Dedifferentiated amniotic fluid mesenchymal stem cell (primary cell): ENCODE data around the gene RHBDL2.
"Not testable (repeated sequence)": the region's sequence is repeated elsewhere in the genome, so short reads cannot be mapped to it uniquely, and the experiment has no call there.

ENCODE experiments used
- DNase-seq: peaks from one replicate; pipeline ENCODE4 v3.0.0-alpha.2; 2016; ENCODE audit errors: extremely low spot score

The RHBDL2 gene, protein sequence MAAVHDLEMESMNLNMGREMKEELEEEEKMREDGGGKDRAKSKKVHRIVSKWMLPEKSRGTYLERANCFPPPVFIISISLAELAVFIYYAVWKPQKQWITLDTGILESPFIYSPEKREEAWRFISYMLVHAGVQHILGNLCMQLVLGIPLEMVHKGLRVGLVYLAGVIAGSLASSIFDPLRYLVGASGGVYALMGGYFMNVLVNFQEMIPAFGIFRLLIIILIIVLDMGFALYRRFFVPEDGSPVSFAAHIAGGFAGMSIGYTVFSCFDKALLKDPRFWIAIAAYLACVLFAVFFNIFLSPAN

GRCh38 chr1:38941527-38942019 lies at the start of gene RHBDL2:
RHBDL2 (minus strand) TSS chr1:38941830; CDS start chr1:38919212, 22,618 bp downstream.
- DNase-seq, result no peak

GRCh38 chr1:38990738-38991637 lies 49.4 kb upstream of the RHBDL2 start, which contains the start of gene AKIRIN1:
AKIRIN1 (plus strand) TSS chr1:38991276; CDS start chr1:38991381, 105 bp downstream.
- peak; percentile 95 for DNase-seq

GRCh38 chr1:38990386-38990737 lies 48.7 kb upstream of the RHBDL2 start:
- DNase-seq, result no peak

- DNase-seq, result no peak
Observed at GRCh38 chr1:38989979-38990378, 48.3 kb upstream of the RHBDL2 start.

GRCh38 chr1:38979380-38979779 lies 37.8 kb upstream of the RHBDL2 start:
- DNase-seq, result not testable (repeated sequence)

DNA sequence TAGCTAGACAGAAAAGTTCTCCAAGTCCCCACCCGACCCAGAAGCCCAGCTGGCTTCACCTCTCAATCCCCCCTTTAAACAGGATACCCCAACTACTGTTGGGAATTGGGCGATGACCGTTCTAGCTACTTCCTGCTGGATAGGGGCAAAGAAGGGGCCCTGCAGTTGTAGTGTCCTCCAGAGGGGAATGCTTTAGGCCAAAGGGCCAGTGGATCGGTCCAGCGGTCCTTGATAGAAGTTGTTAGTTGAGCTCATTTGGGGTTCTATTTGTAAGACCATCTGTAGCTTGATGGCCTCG lies 36.6 kb upstream of the RHBDL2 start:
- DNase-seq, result not testable (repeated sequence)

DNA sequence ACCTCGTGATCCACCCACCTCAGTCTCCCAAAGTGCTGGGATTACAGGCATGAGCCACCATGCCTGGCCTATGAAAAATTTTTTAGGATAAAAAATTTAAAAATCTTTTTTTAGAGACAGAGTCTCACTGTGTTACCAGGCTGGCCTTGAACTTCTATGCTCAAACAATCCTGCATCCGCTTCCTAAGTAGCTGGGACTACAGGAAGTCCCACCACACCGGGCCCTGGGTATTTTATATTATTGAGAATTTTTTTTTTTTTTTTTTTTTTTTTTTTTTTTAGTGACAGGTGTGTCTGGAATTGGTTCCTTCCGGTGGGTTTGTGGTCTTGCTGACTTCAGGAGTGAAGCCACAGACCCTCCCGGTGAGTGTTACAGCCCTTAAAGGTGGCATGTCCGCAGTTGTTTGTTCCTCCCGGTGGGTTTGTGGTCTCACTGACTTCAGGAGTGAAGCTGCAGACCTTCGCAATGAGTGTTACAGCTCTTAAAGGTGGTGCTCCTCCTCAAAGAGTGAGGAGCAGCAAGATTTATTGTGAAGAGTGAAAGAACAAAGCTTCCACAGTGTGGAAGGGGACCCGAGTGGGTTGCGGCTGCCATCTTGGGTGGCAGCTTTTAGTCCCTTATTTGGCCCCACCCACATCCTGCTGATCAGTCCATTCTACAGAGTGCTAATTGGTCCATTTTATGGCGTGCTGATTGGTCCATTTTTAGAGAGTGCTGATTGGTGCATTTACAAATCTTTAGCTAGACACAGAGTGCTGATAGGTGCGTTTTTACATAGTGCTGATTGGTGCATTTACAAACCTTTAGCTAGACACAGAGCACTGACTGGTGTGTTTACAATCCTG lies 36.0 kb upstream of the RHBDL2 start:
- DNase-seq, result not testable (repeated sequence)

DNA sequence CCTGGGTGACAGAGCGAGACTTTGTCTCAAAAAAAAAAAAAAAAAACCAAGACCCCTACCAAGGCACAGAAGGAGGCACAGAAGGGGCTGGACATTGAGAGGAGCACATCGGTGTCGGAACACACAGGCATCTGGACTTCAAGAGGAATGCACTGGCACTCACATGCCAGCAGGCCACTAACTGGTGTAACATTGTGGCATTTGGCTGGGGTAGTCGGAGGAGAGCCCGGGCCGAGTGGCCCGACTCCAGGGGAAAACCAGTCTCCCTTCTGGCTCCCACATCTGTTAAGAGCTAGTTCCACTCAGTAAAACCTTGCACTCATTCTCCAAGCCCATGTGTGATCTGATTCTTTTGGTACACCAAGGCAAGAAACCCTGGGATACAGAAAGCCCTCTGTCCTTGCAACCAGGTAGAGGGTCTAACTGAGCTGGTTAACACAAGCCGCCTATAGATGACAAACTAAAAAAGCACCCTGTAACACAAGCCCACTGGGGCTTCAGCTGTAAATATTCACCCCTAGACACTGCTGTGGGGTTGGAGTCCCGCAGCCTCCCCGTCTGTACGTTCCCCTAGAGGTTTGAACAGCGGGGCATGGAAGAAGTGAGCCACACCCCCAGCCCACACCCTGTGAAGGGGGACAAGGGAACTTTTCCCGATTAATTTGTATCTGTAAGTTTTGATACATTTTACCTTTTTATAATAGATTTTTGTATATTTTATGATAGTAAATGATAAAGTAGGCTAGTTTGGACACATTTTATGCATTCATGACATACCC lies 32.2 kb upstream of the RHBDL2 start:
- no peak for DNase-seq

DNA sequence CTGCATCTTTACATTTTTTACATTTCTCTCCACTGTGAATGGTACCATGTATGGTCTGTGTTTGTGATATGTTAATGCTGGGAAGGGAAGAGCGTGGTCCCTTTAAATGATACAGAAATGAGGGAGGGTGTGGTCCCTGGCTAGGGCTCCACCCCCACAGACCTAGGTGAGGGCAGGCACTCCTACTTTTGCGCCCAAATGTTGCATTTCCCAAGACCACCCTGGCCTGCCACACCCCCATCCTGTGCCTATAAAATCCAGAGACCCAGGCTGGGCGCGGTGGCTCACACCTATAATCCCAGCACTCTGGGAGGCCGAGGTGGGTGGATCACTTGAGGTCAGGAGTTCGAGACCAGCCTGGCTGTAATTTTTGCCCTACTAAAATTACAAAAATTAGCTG lies 31.5 kb upstream of the RHBDL2 start:
- DNase-seq, result not testable (repeated sequence)

DNA sequence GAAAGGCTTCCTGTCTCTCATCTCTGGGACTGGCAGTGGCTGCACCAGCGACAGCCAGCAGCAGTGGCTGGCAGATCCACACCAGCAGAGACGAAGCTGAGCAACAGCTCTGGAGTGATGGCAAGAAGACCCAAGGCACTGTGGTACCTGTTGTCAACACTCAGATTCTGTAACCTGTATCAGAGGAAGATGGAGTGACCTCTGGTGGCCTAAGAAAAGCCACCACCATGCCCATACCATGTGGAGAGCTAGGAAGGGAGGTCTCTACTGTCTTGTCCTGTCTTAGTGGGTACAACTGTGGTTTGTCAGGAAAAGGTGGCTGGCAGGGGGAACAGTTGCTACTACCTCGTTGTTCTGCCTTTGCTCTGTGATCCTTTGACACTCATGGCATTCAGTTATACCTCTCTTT lies 22.5 kb upstream of the RHBDL2 start:
- DNase-seq, result no peak

DNA sequence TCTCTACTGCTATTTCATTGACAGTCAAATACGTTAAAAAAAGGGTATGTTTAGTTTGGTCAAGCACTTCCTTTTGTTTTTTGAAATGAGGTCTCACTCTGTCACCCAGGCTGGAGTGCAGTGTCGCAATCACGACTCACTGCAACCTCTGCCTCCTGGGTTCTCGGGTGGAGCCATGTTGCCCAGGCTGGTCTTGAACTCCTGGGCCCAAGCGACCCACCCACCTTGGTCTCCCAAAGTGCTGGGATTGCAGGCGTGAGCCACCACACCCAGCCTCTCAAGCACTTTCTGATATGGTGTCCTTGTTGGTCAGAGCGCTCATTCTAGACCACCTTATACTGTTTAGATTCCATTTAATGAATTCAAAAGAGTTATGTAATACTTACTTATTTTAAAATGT lies 20.9 kb upstream of the RHBDL2 start:
- no peak for DNase-seq

DNA sequence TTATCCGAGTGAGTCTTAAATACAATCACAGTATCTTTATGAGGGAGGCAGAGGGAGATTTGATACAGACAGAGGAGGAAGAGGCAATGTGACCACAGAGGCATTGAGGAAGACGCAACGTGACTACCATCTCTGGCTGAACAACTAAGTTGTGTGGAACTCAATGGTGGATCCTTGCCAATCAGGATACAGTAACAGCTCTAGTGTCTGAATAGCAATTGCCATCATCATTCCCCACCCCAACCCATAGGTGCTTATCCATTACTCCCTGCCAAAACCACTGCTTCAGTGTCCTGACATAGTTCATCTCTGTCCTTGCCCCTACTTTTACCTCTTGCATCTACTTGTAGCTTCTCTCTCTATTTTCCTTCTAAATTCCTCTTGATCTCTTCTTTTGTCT lies 20.5 kb upstream of the RHBDL2 start:
- DNase-seq, result no peak

GRCh38 chr1:38958967-38959366 lies 17.3 kb upstream of the RHBDL2 start:
- DNase-seq, result no peak

GRCh38 chr1:38953433-38953860 lies 11.8 kb upstream of the RHBDL2 start:
- DNase-seq, result no peak

DNA sequence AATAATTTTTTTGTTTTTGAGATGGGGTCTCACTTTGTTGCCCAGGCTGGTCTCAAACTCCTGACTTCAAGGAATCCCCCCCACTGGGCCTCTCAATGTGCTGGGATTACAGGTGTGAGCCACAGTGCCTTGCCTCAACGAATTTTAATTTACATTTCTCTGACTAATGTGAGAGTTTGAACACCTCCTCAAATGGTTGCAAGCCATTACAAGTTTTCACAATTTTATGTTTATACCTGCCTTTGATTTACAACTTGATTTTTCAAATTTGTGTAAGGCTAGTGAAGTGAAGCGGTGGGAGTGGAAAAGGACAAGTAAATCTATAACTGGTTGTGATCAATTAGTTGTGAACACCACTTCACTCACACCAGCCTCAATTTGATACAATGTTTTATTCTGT lies 8.9 kb upstream of the RHBDL2 start:
- no peak for DNase-seq

DNA sequence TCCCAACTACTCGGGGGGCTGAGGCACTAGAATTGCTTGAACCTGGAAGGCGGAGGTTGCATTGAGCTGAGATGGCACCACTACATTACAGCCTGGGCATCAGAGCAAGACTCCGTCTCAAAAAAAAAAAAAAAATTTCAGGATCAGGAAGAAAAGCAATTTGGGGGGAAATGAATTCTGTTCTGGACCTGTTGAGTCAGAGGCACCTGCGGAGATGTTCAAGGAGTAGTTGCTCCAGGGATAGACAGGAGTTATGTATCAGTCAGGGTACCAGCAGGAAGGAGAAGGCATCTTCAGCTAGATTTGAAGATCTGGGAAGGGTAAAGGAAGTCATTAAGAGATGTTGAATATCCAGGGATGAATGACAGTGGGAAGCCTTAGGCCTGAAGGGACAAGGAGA lies 2.9 kb upstream of the RHBDL2 start:
- no peak for DNase-seq

- DNase-seq, result no peak
Observed at GRCh38 chr1:38942664-38943428, 1.2 kb upstream of the RHBDL2 start.

DNA sequence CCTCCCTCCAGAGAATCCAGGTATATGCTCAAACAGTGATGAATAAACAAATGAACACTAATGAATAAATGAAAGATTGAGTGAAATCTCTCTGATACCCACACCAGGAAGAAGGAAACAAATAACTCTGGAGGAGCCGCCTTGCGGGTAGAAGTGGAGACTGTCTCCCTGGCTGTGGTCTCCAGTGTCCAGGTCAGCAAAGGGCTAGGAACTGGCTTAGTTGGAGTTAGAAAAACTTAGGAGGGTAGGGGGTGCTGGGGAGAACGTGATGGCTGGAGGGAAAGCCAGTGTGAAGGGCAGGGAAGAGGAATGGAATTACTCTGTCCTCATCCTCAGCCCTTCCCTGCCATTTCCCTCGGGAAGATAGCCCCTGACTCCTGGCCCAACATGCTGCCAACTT lies 537 bp downstream of the RHBDL2 start:
- no peak for DNase-seq

DNA sequence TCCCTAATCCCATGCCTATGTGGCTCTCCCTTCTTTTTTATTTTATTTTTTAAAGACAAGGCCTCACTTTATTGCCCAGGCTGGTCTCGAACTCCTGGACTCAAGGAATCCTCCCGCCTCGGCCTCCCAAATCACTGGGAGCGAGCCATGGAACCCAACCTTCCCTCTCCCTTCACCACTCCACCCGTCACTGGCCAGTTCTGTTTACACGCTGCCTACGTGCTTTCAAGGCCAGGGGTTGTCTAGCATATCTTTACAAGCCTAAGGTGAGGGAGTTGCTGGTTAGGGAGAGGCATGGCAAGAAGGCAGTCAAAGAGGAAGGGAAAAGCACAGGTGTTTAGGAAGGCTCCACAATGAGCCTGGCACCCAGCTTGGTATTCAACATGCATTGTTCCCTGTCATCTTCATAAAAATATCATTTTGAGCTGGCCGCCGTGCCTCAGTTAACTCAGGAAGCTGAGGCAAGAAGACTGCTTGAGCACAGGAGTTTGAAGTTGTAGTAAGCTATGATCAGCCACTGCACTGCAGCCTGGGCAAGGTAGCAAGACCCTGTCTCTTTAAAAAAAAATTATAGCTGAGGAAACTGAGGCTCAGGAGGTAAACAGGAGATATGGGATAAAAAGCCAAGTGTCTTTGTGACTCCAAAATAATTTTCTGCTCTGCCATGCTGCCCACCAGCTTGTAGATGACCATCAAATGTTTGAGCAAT lies 1.1 kb downstream of the RHBDL2 start:
- no peak for DNase-seq

GRCh38 chr1:38938722-38939260 lies 2.8 kb downstream of the RHBDL2 start:
- DNase-seq, result no peak
